Endothelial cell of umbilical vein (primary cell): ENCODE results near the gene AFF1. TPM values are rescaled to one million over a fixed set of nuclear protein-coding genes. Genes with fewer than 3 reads are reported as not detected.

Experiments used
- BruUV-seq: library from RNA; stranded (reverse); fragments of 400-500 nt; replicated peaks from 2 replicates; lab custom pipeline; 2021; lab: Mats Ljungman, UMichigan
- CTCF ChIA-PET: fragments of 300-600, 350-600 bp; sonication (Branson Sonifier 250); formaldehyde crosslinking; loops from one replicate; lab custom pipeline; 2021; ENCODE audit warnings: antibody characterized with exemption, inconsistent platforms; lab: Charles Lee
- POLR2A ChIA-PET: fragments of 300-600, 350-600 bp; sonication (Branson Sonifier 250); formaldehyde crosslinking; loops from one replicate; lab custom pipeline; 2021; ENCODE audit warnings: antibody characterized with exemption, inconsistent platforms; lab: Charles Lee
- DNase-seq: peaks from one replicate; pipeline ENCODE4 v3.0.0-alpha.2; 2011; ENCODE audit warnings: low read depth, low spot score
- FAIRE-seq: peaks from 2 replicates; lab custom pipeline; 2011; peaks lifted over from hg19 to GRCh38; lab: Jason Lieb, UNC
- H2AFZ ChIP-seq: 2 replicates; pipeline ENCODE4 v1.6.0; 2012; ENCODE audit warnings: low read depth, low read length, control low read depth, inconsistent platforms
- H3K27ac ChIP-seq: 2 replicates; pipeline ENCODE4 v1.5.1; 2011; ENCODE audit warnings: low read depth, mild to moderate bottlenecking, control low read depth, low read length, moderate library complexity; ENCODE audit not compliant: insufficient read depth
- H3K27me3 ChIP-seq, 2 experiments: 2 replicates each; pipeline versions ENCODE4 v1.6.0 to v1.6.1; 2011; ENCODE audit warnings: low read length in 2 of 2, mixed read lengths in 1 of 2; ENCODE audit not compliant: control insufficient read depth in 2 of 2, insufficient read depth in 2 of 2
- H3K36me3 ChIP-seq, 2 experiments: 2 replicates in 1 of 2; 3 replicates in 1 of 2; pipeline ENCODE4 v1.5.1; 2011; ENCODE audit warnings: low read length in 2 of 2, mild to moderate bottlenecking in 1 of 2, moderate library complexity in 1 of 2; ENCODE audit not compliant: control insufficient read depth in 2 of 2, insufficient read depth in 2 of 2; ENCODE audit errors: extremely low read depth in 1 of 2
- H3K4me1 ChIP-seq: 3 replicates; pipeline ENCODE4 v1.5.1; 2011; ENCODE audit warnings: mild to moderate bottlenecking, low read length; ENCODE audit not compliant: control insufficient read depth, insufficient read depth; ENCODE audit errors: extremely low read depth
- H3K4me2 ChIP-seq: 2 replicates; pipeline ENCODE4 v1.6.1; 2011; ENCODE audit warnings: low read length, control low read depth, mixed read lengths; ENCODE audit not compliant: insufficient read depth
- H3K4me3 ChIP-seq, 3 experiments: fragments of 200-600 bp in 1 of 3; sonication (generic), shearing (Covaris generic) in 1 of 3; replicated peaks in 1 of 3; 2 replicates each; pipeline ENCODE4 v1.5.1; 2011 to 2016; ENCODE audit warnings: control low read depth in 3 of 3, low read length in 3 of 3, mild to moderate bottlenecking in 2 of 3, inconsistent platforms in 1 of 3, low read depth in 1 of 3, moderate library complexity in 1 of 3; ENCODE audit not compliant: insufficient read depth in 1 of 3
- H3K79me2 ChIP-seq: 2 replicates; pipeline ENCODE4 v1.6.0; 2012; ENCODE audit warnings: low read length, inconsistent platforms; ENCODE audit not compliant: control insufficient read depth, insufficient read depth
- H3K9ac ChIP-seq: replicated peaks from 2 replicates; pipeline ENCODE3; 2011; ENCODE audit warnings: low read length, control low read depth; ENCODE audit not compliant: insufficient read depth; ENCODE audit errors: extremely low read depth
- H3K9me1 ChIP-seq: replicated peaks from 3 replicates; pipeline ENCODE4 v1.6.0; 2011; ENCODE audit warnings: mild to moderate bottlenecking, low read length; ENCODE audit not compliant: control insufficient read depth, insufficient read depth; ENCODE audit errors: extremely low read depth
- H3K9me3 ChIP-seq: replicated peaks from 2 replicates; pipeline ENCODE4 v1.5.1; 2012; ENCODE audit warnings: low read length, inconsistent platforms; ENCODE audit not compliant: control insufficient read depth, insufficient read depth
- H4K20me1 ChIP-seq: replicated peaks from 2 replicates; pipeline ENCODE3; 2011; ENCODE audit warnings: mild to moderate bottlenecking, low read length; ENCODE audit not compliant: control insufficient read depth, insufficient read depth; ENCODE audit errors: extremely low read depth
- EZH2 ChIP-seq: IDR thresholded peaks from 2 replicates; pipeline ENCODE4 v1.6.1; 2012; ENCODE audit warnings: borderline replicate concordance, low read depth, mild to moderate bottlenecking, moderate library complexity, low read length, inconsistent platforms; ENCODE audit not compliant: severe bottlenecking
- GATA2 ChIP-seq: IDR thresholded peaks from 2 replicates; pipeline ENCODE4 v1.7.0; 2011; ENCODE audit warnings: low read depth, mild to moderate bottlenecking, moderate library complexity, mixed read lengths, low read length; ENCODE audit not compliant: insufficient read length, insufficient read depth
- JUN ChIP-seq: IDR thresholded peaks from 2 replicates; pipeline ENCODE4 v1.6.1; 2011; ENCODE audit warnings: borderline replicate concordance, low read depth; ENCODE audit not compliant: insufficient read length, insufficient read depth
- POLR2AphosphoS5 ChIP-seq: IDR thresholded peaks from 2 replicates; pipeline ENCODE4 v1.6.1; 2012; ENCODE audit warnings: low read depth, mild to moderate bottlenecking, control low read depth, low read length, moderate library complexity; ENCODE audit not compliant: insufficient read depth
- dilution Hi-C: fragments of 300-500 bp; cut with MboI; formaldehyde crosslinking; loops from one replicate; pipeline ENCODE4 v1.15.0; 2019; ENCODE audit warnings: low sequenced_read_pairs; ENCODE audit not compliant: extremely low pct_ligation_motif_present
- intact Hi-C: fragments of 100-400 bp; cut with micrococcal nuclease; formaldehyde crosslinking; loops from one replicate; pipeline ENCODE4 v1.10.0; 2022
- polyA plus RNA-seq, 4 experiments: library from polyadenylated mRNA; depleted of rRNA in 3 of 4; stranded (reverse) in 3 of 4; unstranded in 1 of 4; fragments of >200 nt; gene quantifications; 2 replicates each; pipeline versions ENCODE4 v1.2.1 to v1.2.3, GENCODE V29; 2011 to 2012; ENCODE audit warnings: missing spikeins in 1 of 4
- total RNA-seq: library from RNA; stranded (reverse); gene quantifications from 2 replicates; pipeline ENCODE4 v1.2.3, GENCODE V29; 2021
- TF ChIP-seq, protein P1 (sequence below), 2 donors: IDR thresholded peaks; 1 replicate in 1 of 2; 2 replicates in 1 of 2; pipeline ENCODE4 v1.5.1; 2011; ENCODE audit warnings: low read length in 2 of 2, mild to moderate bottlenecking in 2 of 2, moderate library complexity in 2 of 2, control low read depth in 1 of 2, inconsistent platforms in 1 of 2, low read depth in 1 of 2; ENCODE audit not compliant: insufficient read depth in 1 of 2; ENCODE audit errors: extremely low read depth in 1 of 2

The AFF1 gene
- total and polyA plus RNA-seq, 2 donors (not counting 3 experiments of a cell fraction or from before 2014, with no cell fraction given) = 26.2 to 106 TPM

GRCh38 chr4:87120411-87121162 lies 185.8 kb downstream of the AFF1 start:
- Histone ChIP-seq H3K9ac (no peak overlapping the region), H3K4me2 (no peak overlapping the region), H4K20me1 (no peaks in the 10 kb centered on the region), H3K9me3 (no peaks in the 10 kb centered on the region), H3K79me2 (peaks cover 10% of the 10 kb centered on the region), H3K4me3 (no peak overlapping the region), H3K4me1 (peaks cover 21% of the 10 kb centered on the region), H3K27ac (no peak overlapping the region), H2AFZ (no peak overlapping the region), H3K9me1 (no peaks in the 10 kb centered on the region), H3K36me3 (peaks cover 5 to 15% of the 10 kb centered on the region in 2 experiments), H3K27me3 (no peaks in the 10 kb centered on the region)
- POLR2A ChIA-PET = interaction anchor here (0.5 kb wide), 1 partner anchor 157 kb away, joined by 3 read pairs; no protein-coding TSS in a partner anchor
- CTCF ChIA-PET = interaction anchor here (1.5 to 5.7 kb wide), 4 partner anchors 28 to 198 kb away, joined by 4 to 40 read pairs (median 8); no protein-coding TSS in a partner anchor
- intact Hi-C loops = no loop called here
- DNase-seq (peak; percentile 70), FAIRE-seq (peak; percentile 85)
- dilution Hi-C loops = loop anchor here (25.0 kb wide), 1 partner anchor 208 kb away; no protein-coding TSS in a partner anchor
- TF ChIP-seq EZH2 (no peak), JUN (no peak), GATA2 (no peak), POLR2AphosphoS5 (no peak)
- TF ChIP-seq, protein P1, sequence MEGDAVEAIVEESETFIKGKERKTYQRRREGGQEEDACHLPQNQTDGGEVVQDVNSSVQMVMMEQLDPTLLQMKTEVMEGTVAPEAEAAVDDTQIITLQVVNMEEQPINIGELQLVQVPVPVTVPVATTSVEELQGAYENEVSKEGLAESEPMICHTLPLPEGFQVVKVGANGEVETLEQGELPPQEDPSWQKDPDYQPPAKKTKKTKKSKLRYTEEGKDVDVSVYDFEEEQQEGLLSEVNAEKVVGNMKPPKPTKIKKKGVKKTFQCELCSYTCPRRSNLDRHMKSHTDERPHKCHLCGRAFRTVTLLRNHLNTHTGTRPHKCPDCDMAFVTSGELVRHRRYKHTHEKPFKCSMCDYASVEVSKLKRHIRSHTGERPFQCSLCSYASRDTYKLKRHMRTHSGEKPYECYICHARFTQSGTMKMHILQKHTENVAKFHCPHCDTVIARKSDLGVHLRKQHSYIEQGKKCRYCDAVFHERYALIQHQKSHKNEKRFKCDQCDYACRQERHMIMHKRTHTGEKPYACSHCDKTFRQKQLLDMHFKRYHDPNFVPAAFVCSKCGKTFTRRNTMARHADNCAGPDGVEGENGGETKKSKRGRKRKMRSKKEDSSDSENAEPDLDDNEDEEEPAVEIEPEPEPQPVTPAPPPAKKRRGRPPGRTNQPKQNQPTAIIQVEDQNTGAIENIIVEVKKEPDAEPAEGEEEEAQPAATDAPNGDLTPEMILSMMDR (IDR thresholded peaks at IDR 0.05; ENCODE audit: extremely low read depth in 1 of 2, insufficient read depth in 1 of 2, low read depth in 1 of 2, low read length in 2 of 2) = peak in 1 of 2 donors; percentile 5
- BruUV-seq = TSS peak; percentile 67
